HG03139 (cell line): ENCODE data around the gene MTX2.

ENCODE experiments used
- ATAC-seq: cut with Tn5 transposase; IDR thresholded peaks from one replicate; pipeline ENCODE4 v1.9.1; 2021; ENCODE audit not compliant: unreplicated experiment

Gene MTX2

DNA sequence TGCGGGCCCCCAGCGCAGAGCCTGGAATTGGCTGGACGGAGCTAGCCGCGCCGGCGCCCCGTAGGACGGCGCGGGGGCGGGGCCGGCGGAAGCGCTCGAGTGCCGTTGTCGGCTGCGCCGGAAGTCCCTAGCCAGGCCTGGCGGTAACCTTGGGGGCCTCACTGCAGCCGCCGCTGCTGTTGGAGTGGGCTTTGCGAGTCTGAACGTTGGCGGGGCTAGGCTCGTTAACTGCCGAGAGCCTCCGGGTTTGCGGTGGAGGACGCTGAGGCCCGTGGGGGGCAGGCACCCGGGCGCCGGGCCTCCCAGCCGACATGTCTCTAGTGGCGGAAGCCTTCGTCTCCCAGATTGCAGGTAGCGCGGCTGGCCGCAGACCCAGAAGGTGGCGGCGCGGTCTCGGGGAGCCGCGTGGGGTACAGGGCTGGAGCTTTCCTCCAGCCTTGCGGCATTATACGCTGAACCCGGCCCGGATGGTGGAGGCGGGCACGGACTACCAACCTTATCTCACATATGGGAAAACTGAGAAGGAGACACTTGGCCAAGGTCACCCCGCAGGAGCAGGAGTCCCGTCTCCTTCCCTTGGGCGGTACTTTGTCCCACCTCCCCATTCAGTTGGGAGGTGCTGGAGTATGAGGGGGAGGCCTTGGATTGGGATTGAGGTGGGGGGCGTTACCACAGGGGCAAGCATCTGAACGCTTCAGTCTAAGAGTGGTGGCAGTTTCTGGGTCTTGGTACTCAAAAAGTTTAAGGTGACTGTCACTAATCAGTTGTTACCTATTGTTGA, at the start of gene MTX2:
TSS of gene MTX2 (plus strand) at position 124 of the 781 bp plus-strand sequence. CDS start at position 312, 188 bp downstream.
- peak; percentile 97 for ATAC-seq

DNA sequence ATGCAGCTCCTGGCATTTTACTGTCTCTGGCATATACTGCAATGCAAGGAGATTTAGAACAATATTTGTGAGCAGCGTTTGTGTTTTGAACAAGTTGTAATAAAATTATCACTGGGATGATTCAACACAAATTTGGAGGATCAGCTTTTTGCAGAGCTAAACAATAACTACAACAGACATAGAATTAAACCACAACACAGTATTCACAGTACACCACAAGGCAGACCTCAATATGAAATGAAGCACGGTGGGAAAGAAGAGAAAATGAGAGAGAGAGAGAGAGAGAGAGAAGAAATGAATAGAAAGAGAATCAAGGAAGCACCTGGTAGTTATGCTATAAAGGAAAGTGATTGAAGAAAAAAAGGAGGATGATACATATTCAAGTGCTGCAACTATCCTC, 41.4 kb upstream of the MTX2 start:
- ATAC-seq: no peak

DNA sequence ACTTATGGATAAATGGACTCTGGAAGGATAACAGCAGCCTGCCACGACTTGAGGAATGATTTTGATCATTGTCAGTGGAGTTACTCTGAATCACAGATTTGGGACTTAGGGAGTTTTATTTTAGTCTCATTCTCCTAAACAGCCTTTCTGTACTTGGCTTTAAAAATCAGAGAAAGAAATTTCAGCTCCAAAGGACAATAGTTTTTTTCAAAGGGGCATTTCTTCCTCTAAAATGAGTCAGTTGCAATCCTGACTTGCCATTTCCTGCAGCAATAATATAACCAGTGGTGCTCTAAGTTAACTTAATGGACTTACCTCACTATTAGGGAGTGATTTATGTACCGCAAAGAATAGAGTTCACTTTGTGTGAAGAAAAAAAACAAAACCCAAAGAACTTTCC, 35.1 kb upstream of the MTX2 start:
- ATAC-seq: no peak

DNA sequence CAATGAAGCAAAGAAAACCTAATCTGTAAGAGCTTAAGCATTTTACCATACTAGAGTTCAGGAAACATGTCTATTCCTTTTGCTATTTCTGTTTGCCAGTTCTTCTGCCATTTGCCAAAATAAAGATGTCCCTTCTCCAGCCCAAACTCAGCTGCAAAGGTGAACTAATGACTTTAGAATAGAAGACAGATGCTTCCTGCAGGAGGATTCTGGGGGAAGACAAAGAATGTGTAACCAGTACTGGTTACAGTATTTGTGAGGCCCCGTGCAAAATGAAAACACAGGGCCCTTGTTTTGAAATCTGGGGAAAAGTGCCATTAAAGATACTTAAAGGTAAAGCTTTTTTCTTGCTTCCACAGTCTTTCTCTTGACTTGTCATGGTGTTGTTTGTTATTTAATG, 34.3 kb upstream of the MTX2 start:
- no peak for ATAC-seq

GRCh38 chr2:176237456-176237855, 31.8 kb upstream of the MTX2 start:
- ATAC-seq: no peak

GRCh38 chr2:176239031-176239430, 30.2 kb upstream of the MTX2 start:
- ATAC-seq: no peak

- no peak for ATAC-seq
Measured at GRCh38 chr2:176240301-176240700, 28.9 kb upstream of the MTX2 start.

DNA sequence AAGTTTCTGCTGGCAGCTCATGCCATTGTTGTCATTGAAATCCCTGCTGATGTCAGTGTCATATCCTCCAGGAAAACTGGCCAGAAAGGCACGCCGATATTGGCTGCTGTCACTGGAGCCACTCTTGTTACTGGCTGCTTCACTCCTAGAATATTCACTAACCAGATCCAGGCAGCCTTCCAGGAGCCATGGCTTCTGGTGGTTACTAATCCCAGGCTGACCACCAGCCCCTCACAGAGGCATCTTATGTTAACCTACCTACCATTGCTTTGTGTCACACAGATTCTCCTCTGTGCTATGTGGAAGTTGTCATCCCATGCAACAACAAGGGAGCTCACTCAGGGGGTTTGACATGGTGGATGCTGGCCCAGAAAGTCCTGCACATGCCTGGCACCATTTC, 27.0 kb upstream of the MTX2 start:
- no peak for ATAC-seq

- no peak for ATAC-seq
Measured at GRCh38 chr2:176246331-176246730, 22.9 kb upstream of the MTX2 start.

DNA sequence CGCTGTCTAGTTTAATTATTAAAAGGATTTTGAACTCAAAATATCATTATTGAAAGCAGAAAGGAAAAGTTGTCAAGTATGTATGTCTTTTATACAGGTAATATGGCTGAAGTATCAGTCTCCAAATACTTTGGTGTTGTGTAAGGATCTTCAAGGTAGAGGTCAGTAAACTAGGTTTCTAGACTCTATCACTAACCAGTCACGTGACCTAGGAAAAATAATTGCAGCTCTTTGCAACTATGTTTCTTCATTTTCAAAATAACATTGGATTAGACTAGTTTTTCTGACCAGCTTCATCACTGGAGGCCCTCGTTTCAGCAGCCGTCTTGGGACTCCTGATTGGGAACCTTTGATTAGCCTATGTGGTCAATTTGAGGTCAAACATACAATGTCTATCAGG, 21.4 kb upstream of the MTX2 start:
- ATAC-seq: no peak

DNA sequence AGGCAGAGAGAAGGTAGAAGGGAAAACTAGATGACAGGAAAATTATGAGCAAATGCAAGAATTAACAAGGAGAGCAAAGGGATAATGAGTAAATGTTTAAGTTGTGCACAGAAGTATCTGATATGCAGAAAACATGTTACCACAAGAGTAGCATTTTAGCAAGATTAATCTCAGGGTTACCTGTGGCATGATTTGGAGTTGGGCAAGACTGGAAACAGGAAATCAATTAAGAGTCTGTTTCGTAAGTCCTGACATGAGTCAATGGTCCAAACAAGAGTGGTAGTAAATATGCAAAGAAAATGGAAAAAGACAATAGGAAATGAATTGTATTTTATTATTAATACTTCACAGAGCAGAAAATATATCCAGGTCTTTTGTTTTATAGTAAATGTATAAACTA, 17.3 kb upstream of the MTX2 start:
- ATAC-seq: no peak

- no peak for ATAC-seq
Measured at GRCh38 chr2:176260689-176261088, 8.6 kb upstream of the MTX2 start.

- ATAC-seq: no peak
Measured at GRCh38 chr2:176261136-176261535, 8.1 kb upstream of the MTX2 start.

DNA sequence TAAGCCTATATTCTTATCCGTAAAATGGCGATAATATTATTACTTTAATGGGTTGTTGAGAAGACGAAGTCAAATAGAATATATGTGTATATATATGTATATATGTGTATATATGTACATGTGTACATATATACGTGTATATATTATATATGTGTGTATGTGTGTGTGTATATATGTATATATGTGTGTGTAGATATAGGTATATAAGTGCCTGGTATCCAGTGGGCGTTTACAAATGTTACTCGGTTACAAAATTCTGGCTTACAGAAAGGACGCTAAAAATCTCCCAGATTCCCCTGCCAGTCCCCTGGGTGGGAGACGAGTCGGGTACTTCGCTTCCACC, 295 bp upstream of the MTX2 start:
- no peak for ATAC-seq

DNA sequence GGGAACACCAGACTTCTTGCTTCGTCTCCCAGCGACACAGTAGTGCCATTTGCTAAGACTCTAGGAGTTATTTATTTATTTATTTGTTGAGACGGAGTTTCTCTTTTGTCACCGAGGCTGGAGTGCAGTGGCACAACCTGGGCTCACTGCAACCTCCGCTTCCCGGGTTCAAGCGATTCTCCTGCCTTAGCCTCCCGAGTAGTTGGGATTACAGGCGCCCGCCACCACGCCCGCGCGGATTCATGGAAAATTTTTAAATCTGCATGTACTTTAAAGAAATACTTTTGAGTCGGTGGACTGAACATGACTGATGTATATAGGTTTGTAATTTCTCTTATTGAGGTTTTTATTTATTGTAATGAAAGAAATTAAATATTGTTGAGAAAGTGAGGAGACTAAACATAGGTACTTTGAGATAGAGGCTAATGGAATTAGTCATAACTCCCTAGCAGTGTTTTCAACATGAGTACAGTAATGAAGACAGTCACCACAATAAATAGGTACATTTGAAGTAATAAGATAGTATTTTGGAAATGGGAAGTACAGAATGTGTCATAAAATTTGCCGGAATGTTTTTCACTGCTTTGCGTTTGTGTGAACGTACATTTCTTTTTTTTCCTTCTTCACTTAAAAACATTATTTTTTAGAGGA, 983 bp downstream of the MTX2 start:
- ATAC-seq: no peak

GRCh38 chr2:176272870-176273459, 3.7 kb downstream of the MTX2 start:
- no peak for ATAC-seq

GRCh38 chr2:176278927-176279326, 9.7 kb downstream of the MTX2 start:
- no peak for ATAC-seq

GRCh38 chr2:176280156-176280555, 10.9 kb downstream of the MTX2 start:
- ATAC-seq: no peak

GRCh38 chr2:176280867-176281658, 11.8 kb downstream of the MTX2 start:
- no peak for ATAC-seq

GRCh38 chr2:176283291-176284068, 14.2 kb downstream of the MTX2 start:
- ATAC-seq: no peak
